Activated CD4-positive, CD25-positive, alpha-beta regulatory T cell (primary cell): Measurements from ENCODE around the gene RDH16.
"Not testable (repeated sequence)": the region's sequence is repeated elsewhere in the genome, so short reads cannot be mapped to it uniquely, and the experiment has no call there.

Experiments
- DNase-seq, 4 experiments: peaks; one replicate each; lab custom pipeline; 2025; lab: John Stamatoyannopoulos, UW

Gene RDH16

GRCh38 chr12:56988207-56988739, 30.9 kb upstream of the RDH16 start:
- no peak for DNase-seq

GRCh38 chr12:56987551-56988053, 30.2 kb upstream of the RDH16 start:
- DNase-seq: peak; percentile 43 to 65 (median 50)

GRCh38 chr12:56987011-56987410, 29.6 kb upstream of the RDH16 start:
- DNase-seq: no peak

- not testable (repeated sequence) for DNase-seq
These were observed 28.3 kb upstream of the RDH16 start for GRCh38 chr12:56985714-56986113.

- DNase-seq: no peak
These were observed 26.0 kb upstream of the RDH16 start for GRCh38 chr12:56983386-56983785.

- DNase-seq: not testable (repeated sequence)
These were observed 25.3 kb upstream of the RDH16 start for GRCh38 chr12:56982578-56983236.

- no peak for DNase-seq
These were observed 23.6 kb upstream of the RDH16 start for GRCh38 chr12:56980941-56981530.

- no peak for DNase-seq
These were observed 22.9 kb upstream of the RDH16 start for GRCh38 chr12:56980268-56980667.

GRCh38 chr12:56979628-56980027, 22.2 kb upstream of the RDH16 start:
- DNase-seq: no peak

GRCh38 chr12:56978397-56979138, 21.2 kb upstream of the RDH16 start:
- no peak for DNase-seq

- DNase-seq: not testable (repeated sequence)
These were observed 20.0 kb upstream of the RDH16 start for GRCh38 chr12:56977361-56977760.

- not testable (repeated sequence) for DNase-seq
These were observed 16.8 kb upstream of the RDH16 start for GRCh38 chr12:56974224-56974623.

GRCh38 chr12:56968910-56969309, 11.5 kb upstream of the RDH16 start:
- DNase-seq: not testable (repeated sequence)

- DNase-seq: not testable (repeated sequence)
These were observed 8.7 kb upstream of the RDH16 start for GRCh38 chr12:56965997-56966642.

GRCh38 chr12:56965124-56965523, 7.7 kb upstream of the RDH16 start:
- DNase-seq: not testable (repeated sequence)

- DNase-seq: not testable (repeated sequence)
These were observed 6.1 kb upstream of the RDH16 start for GRCh38 chr12:56963557-56963956.

GRCh38 chr12:56962247-56962646, 4.8 kb upstream of the RDH16 start:
- not testable (repeated sequence) for DNase-seq

GRCh38 chr12:56958422-56958821, 1.0 kb upstream of the RDH16 start:
- no peak for DNase-seq

GRCh38 chr12:56955631-56956256, 1.7 kb downstream of the RDH16 start:
- DNase-seq: no peak

GRCh38 chr12:56954958-56955355, 2.5 kb downstream of the RDH16 start:
- no peak for DNase-seq
